GM19324 (cell line): ENCODE measurements around the gene GABRG3.

ENCODE experiments used
- ATAC-seq: cut with Tn5 transposase; IDR thresholded peaks from one replicate; pipeline ENCODE4 v1.9.1; 2021; ENCODE audit warnings: mild to moderate bottlenecking, moderate library complexity; ENCODE audit not compliant: unreplicated experiment, low FRiP score

The GABRG3 gene

GRCh38 chr15:27530994-27531393 is 560.0 kb downstream of the GABRG3 start:
- ATAC-seq = no peak

- ATAC-seq = no peak
Measured at GRCh38 chr15:27532358-27532757, 561.4 kb downstream of the GABRG3 start.

- ATAC-seq = no peak
Measured at GRCh38 chr15:27535445-27536129, 564.6 kb downstream of the GABRG3 start.

GRCh38 chr15:27538325-27538724 is 567.3 kb downstream of the GABRG3 start:
- ATAC-seq = no peak

GRCh38 chr15:27541581-27541980 is 570.6 kb downstream of the GABRG3 start:
- no peak for ATAC-seq

GRCh38 chr15:27545494-27546255 is 574.7 kb downstream of the GABRG3 start:
- no peak for ATAC-seq

GRCh38 chr15:27549746-27550145 is 578.8 kb downstream of the GABRG3 start:
- ATAC-seq = no peak

GRCh38 chr15:27550635-27551034 is 579.7 kb downstream of the GABRG3 start:
- no peak for ATAC-seq

- no peak for ATAC-seq
Measured at GRCh38 chr15:27561816-27562215, 590.8 kb downstream of the GABRG3 start.

GRCh38 chr15:27563765-27564370 is 592.9 kb downstream of the GABRG3 start:
- no peak for ATAC-seq

GRCh38 chr15:27564656-27565055 is 593.7 kb downstream of the GABRG3 start:
- ATAC-seq = no peak

GRCh38 chr15:27570746-27571145 is 599.8 kb downstream of the GABRG3 start:
- ATAC-seq = no peak

GRCh38 chr15:27573805-27574485 is 603.0 kb downstream of the GABRG3 start:
- no peak for ATAC-seq

GRCh38 chr15:27574541-27575054 is 603.6 kb downstream of the GABRG3 start:
- no peak for ATAC-seq

- ATAC-seq = no peak
Measured at GRCh38 chr15:27575521-27575920, 604.5 kb downstream of the GABRG3 start.

GRCh38 chr15:27576576-27576975 is 605.6 kb downstream of the GABRG3 start:
- no peak for ATAC-seq

- ATAC-seq = no peak
Measured at GRCh38 chr15:27579738-27580137, 608.8 kb downstream of the GABRG3 start.

- ATAC-seq = no peak
Measured at GRCh38 chr15:27582726-27583410, 611.9 kb downstream of the GABRG3 start.

GRCh38 chr15:27583651-27584050 is 612.7 kb downstream of the GABRG3 start:
- ATAC-seq = no peak

GRCh38 chr15:27585041-27585640 is 614.2 kb downstream of the GABRG3 start:
- no peak for ATAC-seq
